Ishikawa (cell line): ENCODE results near the gene ERLEC1.

ENCODE experiments used
- CEBPB ChIP-seq: IDR thresholded peaks from 2 replicates; pipeline ENCODE4 v1.6.1; 2012
- CREB1 ChIP-seq: IDR thresholded peaks from 2 replicates; pipeline ENCODE4 v1.6.1; 2012; ENCODE audit warnings: low read depth
- EGR1 ChIP-seq: IDR thresholded peaks from 2 replicates; pipeline ENCODE4 v1.6.1; 2012
- EP300 ChIP-seq: IDR thresholded peaks from 2 replicates; pipeline ENCODE4 v1.6.1; 2012; ENCODE audit warnings: borderline replicate concordance
- FOXM1 ChIP-seq: IDR thresholded peaks from 2 replicates; pipeline ENCODE4 v1.6.1; 2012; ENCODE audit warnings: low read depth, borderline replicate concordance
- NFIC ChIP-seq: IDR thresholded peaks from 2 replicates; pipeline ENCODE4 v1.6.1; 2012
- RAD21 ChIP-seq: IDR thresholded peaks from 2 replicates; pipeline ENCODE4 v1.6.1; 2012; ENCODE audit warnings: low read depth
- TAF1 ChIP-seq: IDR thresholded peaks from 2 replicates; pipeline ENCODE4 v1.6.1; 2012; ENCODE audit warnings: low read depth, mild to moderate bottlenecking
- TCF12 ChIP-seq: IDR thresholded peaks from 2 replicates; pipeline ENCODE4 v1.6.1; 2012; ENCODE audit warnings: low read depth
- TEAD4 ChIP-seq: IDR thresholded peaks from 2 replicates; pipeline ENCODE4 v1.6.1; 2012
- YY1 ChIP-seq: IDR thresholded peaks from 2 replicates; pipeline ENCODE4 v1.6.1; 2012; ENCODE audit warnings: low read depth
- ZBTB7A ChIP-seq: IDR thresholded peaks from 2 replicates; pipeline ENCODE4 v1.6.1; 2012; ENCODE audit warnings: low read depth
- TF ChIP-seq, protein P1 (sequence below): IDR thresholded peaks from 2 replicates; pipeline ENCODE4 v1.6.1; 2012
- TF ChIP-seq, protein P2 (sequence below): IDR thresholded peaks from 2 replicates; pipeline ENCODE4 v1.6.1; 2012
- TF ChIP-seq, protein P3 (sequence below): IDR thresholded peaks from 2 replicates; pipeline ENCODE4 v1.6.1; 2012; ENCODE audit warnings: low read depth, mild to moderate bottlenecking

The ERLEC1 gene, protein sequence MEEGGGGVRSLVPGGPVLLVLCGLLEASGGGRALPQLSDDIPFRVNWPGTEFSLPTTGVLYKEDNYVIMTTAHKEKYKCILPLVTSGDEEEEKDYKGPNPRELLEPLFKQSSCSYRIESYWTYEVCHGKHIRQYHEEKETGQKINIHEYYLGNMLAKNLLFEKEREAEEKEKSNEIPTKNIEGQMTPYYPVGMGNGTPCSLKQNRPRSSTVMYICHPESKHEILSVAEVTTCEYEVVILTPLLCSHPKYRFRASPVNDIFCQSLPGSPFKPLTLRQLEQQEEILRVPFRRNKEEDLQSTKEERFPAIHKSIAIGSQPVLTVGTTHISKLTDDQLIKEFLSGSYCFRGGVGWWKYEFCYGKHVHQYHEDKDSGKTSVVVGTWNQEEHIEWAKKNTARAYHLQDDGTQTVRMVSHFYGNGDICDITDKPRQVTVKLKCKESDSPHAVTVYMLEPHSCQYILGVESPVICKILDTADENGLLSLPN

DNA sequence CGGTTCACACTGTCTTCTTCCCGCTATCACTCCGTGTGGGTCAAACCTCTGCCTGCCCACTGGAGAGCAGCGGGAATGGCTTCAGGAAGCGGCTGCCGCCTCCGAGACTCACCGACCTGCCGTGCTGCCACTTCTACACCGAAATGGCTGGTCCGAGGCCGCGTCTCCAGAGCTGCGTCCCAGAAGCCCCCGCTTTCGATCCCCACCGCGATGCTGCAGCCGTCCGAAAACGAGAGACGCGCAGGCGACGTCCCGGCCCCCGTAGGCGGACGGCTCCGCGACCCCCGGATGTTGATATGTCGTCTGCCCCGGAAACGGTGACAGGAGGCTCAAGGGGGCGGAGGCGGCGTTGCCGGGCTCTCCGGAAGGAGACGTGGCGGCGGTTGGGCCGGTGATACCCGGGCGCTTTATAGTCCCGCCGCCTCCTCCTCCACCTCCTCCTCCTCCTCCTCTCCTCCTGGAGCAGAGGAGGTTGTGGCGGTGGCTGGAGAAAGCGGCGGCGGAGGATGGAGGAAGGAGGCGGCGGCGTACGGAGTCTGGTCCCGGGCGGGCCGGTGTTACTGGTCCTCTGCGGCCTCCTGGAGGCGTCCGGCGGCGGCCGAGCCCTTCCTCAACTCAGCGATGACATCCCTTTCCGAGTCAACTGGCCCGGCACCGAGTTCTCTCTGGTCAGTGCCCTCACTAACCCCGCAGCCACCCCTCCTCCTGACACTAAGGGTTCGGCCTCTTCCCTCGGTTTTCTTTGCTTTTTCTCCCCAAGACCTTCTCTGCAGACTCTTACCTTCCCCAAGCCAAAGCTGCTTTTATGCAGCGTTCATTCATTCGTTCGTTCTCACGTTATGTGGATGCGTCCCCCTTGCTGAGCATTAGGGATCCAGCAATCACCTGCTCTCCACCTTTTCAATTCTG lies at the start of gene ERLEC1, which contains the start of gene ASB3:
Gene ERLEC1 (plus strand): TSS at position 340 of the 909 bp plus-strand sequence. CDS start 167 bp downstream, at position 507.
Gene ASB3 (minus strand): TSS at position 249 of the 909 bp plus-strand sequence. CDS start 21,381 bp downstream, outside the sequence.
- TF ChIP-seq ZBTB7A (peak; percentile 66; the same call in 1 of the 2 replicates), FOXM1 (peak; percentile 50; the same call in 1 of the 2 replicates), CREB1 (0 out of 2 replicates have a peak, but pooled peaks have one; percentile 38), YY1 (peak; percentile 26), CEBPB (no peak), TCF12 (peak; percentile 72), EP300 (no peak), NFIC (no peak), TAF1 (peak; percentile 87), TEAD4 (no peak), RAD21 (no peak), EGR1 (peak; percentile 51; the same call in 1 of the 2 replicates)
- TF ChIP-seq, protein P1, sequence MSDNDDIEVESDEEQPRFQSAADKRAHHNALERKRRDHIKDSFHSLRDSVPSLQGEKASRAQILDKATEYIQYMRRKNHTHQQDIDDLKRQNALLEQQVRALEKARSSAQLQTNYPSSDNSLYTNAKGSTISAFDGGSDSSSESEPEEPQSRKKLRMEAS = peak; percentile 81
- TF ChIP-seq, protein P2, sequence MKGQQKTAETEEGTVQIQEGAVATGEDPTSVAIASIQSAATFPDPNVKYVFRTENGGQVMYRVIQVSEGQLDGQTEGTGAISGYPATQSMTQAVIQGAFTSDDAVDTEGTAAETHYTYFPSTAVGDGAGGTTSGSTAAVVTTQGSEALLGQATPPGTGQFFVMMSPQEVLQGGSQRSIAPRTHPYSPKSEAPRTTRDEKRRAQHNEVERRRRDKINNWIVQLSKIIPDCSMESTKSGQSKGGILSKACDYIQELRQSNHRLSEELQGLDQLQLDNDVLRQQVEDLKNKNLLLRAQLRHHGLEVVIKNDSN = no peak
- TF ChIP-seq, protein P3, sequence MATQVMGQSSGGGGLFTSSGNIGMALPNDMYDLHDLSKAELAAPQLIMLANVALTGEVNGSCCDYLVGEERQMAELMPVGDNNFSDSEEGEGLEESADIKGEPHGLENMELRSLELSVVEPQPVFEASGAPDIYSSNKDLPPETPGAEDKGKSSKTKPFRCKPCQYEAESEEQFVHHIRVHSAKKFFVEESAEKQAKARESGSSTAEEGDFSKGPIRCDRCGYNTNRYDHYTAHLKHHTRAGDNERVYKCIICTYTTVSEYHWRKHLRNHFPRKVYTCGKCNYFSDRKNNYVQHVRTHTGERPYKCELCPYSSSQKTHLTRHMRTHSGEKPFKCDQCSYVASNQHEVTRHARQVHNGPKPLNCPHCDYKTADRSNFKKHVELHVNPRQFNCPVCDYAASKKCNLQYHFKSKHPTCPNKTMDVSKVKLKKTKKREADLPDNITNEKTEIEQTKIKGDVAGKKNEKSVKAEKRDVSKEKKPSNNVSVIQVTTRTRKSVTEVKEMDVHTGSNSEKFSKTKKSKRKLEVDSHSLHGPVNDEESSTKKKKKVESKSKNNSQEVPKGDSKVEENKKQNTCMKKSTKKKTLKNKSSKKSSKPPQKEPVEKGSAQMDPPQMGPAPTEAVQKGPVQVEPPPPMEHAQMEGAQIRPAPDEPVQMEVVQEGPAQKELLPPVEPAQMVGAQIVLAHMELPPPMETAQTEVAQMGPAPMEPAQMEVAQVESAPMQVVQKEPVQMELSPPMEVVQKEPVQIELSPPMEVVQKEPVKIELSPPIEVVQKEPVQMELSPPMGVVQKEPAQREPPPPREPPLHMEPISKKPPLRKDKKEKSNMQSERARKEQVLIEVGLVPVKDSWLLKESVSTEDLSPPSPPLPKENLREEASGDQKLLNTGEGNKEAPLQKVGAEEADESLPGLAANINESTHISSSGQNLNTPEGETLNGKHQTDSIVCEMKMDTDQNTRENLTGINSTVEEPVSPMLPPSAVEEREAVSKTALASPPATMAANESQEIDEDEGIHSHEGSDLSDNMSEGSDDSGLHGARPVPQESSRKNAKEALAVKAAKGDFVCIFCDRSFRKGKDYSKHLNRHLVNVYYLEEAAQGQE = no peak

DNA sequence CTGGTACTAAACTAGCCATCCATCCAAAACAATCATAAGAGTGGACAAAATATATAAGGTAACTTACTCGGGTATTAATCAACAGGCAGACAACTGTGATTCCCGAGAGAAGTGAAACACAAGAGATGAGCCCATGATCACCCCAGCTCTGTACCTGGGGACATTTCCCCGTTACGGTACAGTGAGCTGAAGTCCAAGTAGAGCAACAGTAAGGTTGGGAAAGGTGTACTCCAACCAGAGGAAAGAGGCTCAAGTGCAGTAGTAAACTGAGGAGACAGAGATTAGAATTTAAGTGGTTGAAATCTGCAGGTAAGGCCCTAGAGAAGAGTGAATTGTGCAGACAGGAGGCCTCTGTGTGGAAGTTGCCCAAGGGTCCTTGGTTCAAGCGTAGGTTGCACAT lies 49.8 kb upstream of the ERLEC1 start:
- no peak for TF ChIP-seq ZBTB7A
- TF ChIP-seq TAF1 = no peak
- TF ChIP-seq NFIC = no peak

DNA sequence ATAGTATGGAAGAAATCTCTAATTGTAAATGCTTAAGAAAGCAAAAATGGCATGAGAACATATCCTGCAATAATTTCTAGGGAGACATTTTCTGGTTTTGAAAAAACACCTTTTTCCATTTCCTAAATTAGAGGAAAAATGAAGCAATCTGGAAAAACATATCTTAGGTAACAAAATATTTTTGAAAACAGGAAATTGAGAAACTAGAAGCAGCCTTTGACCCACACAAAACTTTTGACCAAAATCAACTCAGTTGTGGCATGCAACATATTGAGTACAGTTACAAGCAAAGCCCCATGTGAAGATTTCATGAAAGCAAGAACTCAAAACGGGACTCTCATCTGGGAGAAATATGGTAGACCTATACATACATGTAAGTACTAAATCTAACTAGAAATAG lies 47.8 kb upstream of the ERLEC1 start:
- no peak for TF ChIP-seq TEAD4
- TF ChIP-seq, protein P2 = no peak
- no peak for TF ChIP-seq EP300
- TF ChIP-seq TCF12 = no peak
- TF ChIP-seq, protein P1 = no peak
- no peak for TF ChIP-seq CREB1
- no peak for TF ChIP-seq RAD21
- no peak for TF ChIP-seq YY1

DNA sequence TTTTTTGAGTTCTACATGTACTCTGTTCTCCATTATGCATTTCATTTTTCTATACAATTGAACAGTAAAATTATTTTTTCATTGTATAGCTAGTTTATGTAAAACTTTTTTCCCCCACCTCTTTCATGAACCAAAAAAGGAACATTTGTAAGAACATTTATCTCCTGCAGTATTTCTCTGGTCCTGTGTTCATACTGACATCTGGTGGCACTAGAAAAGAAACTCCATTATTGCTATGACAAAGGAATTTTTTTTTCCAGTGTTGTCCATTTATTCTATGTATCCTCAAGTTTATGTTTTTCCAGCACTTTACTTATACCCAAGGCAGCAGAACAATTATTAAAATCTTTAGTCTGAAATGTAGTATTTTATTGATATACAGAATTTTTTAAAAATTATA lies 46.7 kb upstream of the ERLEC1 start:
- no peak for TF ChIP-seq TAF1
- TF ChIP-seq RAD21 = peak; percentile 54
- no peak for TF ChIP-seq EP300

DNA sequence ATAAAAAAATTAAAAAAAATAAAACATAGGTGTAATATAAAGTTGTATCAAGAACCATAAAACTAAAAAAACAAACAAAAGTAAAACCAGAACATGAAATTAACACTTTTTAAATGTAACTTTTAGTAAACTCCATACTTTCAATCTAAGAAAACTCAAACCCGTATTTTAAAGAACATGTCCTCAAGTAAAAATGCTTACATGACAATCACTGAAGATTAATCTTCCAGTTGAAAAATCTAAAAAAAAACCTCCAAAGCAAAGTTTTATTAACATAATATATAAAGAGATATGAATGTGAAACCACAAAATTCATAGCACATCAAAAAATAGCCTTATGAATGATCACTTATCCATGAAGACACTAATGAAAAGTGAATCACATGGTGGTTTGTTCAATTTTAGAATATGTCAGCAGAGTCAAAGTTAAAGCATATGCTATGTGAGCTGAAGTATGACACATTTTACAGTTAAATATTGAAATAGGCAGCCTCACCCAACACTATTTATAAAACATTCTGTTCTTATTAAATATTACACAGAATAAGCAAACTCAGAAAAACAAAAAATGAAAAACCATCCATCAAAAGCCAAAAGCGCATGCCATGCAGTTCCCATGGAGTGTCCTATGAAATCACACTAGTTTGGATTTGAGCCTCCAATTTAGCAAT lies 42.3 kb upstream of the ERLEC1 start:
- TF ChIP-seq, protein P1 = no peak
- no peak for TF ChIP-seq RAD21
- no peak for TF ChIP-seq YY1
- TF ChIP-seq TAF1 = no peak
- TF ChIP-seq EP300 = no peak
- no peak for TF ChIP-seq TEAD4
- TF ChIP-seq, protein P2 = no peak
- TF ChIP-seq TCF12 = no peak
- no peak for TF ChIP-seq NFIC
- TF ChIP-seq CEBPB = no peak
- no peak for TF ChIP-seq ZBTB7A
- no peak for TF ChIP-seq EGR1
- TF ChIP-seq, protein P3 = no peak
- no peak for TF ChIP-seq CREB1
- no peak for TF ChIP-seq FOXM1
